Panc1 (cell line): ENCODE data around the gene LMAN1.

ENCODE experiments used
- CTCF ChIP-seq: fragments of 450-650 bp; IDR thresholded peaks from 2 replicates; pipeline ENCODE4 v1.5.1; 2017; ENCODE audit warnings: mild to moderate bottlenecking
- POLR2AphosphoS5 ChIP-seq: IDR thresholded peaks from 2 replicates; pipeline ENCODE4 v1.6.1; 2012; ENCODE audit warnings: mild to moderate bottlenecking, low read depth, low read length, moderate library complexity

DNA sequence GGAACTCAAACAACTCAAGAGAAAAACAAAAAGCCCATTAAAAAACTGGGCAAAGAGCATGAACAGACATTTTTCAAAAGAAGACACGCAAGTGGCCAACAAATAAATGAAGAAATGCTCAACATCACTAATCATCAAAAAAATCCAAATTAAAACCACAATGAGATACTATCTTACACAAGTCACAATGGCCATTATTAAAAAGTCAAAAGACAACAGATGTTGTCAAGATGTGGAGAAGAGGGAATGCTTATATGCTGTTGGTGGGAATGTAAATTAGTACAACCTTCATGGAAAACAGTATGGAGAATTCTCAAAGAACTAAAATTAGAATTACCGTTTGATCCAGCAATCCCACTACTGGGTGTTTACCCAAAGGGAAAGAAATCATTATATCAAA lies 15.1 kb downstream of the LMAN1 start:
- TF ChIP-seq POLR2AphosphoS5 (no peak), CTCF (no peak)
